Measurements from ENCODE around the gene OR2F1.

Gene OR2F1, protein sequence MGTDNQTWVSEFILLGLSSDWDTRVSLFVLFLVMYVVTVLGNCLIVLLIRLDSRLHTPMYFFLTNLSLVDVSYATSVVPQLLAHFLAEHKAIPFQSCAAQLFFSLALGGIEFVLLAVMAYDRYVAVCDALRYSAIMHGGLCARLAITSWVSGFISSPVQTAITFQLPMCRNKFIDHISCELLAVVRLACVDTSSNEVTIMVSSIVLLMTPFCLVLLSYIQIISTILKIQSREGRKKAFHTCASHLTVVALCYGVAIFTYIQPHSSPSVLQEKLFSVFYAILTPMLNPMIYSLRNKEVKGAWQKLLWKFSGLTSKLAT

DNA sequence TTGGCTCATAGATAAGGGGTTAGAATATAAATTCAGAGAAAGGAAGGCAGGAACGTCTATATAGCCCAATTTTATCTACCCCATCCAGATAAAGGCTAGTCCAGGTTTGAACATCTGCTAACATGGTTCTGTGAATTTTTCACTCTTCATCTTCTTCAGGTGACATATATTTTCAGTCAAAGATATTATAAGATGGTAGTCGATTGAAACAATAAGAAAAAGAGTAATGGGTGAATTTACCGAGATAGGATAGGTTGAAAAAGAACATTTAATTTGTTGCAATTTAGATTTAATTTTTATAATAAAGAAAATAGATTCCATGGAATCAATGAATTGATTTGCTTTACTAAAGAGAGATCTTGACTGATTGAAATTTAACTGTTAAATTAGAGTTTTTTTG lies at the start of gene OR2F1:
Gene OR2F1 (plus strand): TSS at position 301 of the 400 bp plus-strand sequence. CDS start 5,127 bp downstream, outside the sequence.
- Mint-ChIP-seq H3K4me1 (no peaks in the 10 kb centered on the region), H3K27me3 (peaks cover 43% of the 10 kb centered on the region)
- ATAC-seq, result no peak

DNA sequence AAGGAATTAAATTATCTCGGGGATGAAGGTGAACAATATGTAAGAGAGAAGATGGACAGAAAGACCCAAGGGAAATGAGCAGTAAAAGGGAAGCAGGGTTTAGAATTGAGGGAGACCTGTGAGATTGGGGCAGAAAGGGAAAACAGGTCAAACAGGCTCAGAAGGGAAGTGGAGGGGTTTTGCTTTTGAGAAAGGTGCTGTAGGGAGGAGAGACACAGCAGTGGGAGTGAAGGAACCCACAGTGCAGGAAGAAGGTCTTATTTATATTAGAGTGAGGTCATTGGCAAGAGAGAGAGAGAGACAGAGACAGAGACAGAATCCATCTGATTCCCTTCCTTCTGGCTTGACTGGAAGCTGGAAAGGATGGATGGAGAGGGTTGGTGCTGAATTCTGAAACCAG lies 49.1 kb upstream of the OR2F1 start:
- no peaks in the 10 kb centered on the region for H3K27me3 Mint-ChIP-seq
- H3K27ac Mint-ChIP-seq, result peak overlapping the region in 1 of 2 donors; percentile 2
- H3K4me3 Mint-ChIP-seq, result no peak overlapping the region
- ATAC-seq, result no peak
- DNase-seq, result no peak
- H3K4me1 Mint-ChIP-seq, result peaks cover 56% of the 10 kb centered on the region
- no peaks in the 10 kb centered on the region for H3K9me3 Mint-ChIP-seq

More for the DNA sequence above, at the start of gene OR2F1:
- DNase-seq, result no peak
- H3K4me3 Mint-ChIP-seq, result no peak within 1 kb of the TSS
- H3K9me3 Mint-ChIP-seq, result no peaks in the 10 kb centered on the region
- no peak within 1 kb of the TSS for H3K27ac Mint-ChIP-seq

DNA sequence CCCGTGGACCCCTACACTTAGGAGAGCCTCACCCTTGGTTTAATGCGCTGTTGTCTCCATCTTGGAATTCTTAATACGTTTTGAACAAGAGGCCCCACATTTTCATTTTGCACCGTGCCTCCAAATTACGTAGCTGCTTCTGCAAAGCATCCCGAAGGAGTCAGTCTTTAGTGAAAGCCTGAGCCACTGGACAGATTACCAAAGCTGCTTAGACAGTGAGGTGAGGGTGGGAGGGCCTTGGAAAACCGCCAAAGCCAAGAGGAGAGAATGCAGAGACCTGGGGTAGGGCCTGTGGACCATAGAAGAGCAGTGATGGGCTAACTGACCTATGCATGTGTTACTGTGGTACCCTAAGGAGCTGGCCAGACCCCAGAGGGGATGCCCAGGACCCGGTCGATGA lies 48.5 kb upstream of the OR2F1 start:
- H3K27ac Mint-ChIP-seq, result no peak overlapping the region
- H3K4me1 Mint-ChIP-seq, result peaks cover 56% of the 10 kb centered on the region
- H3K4me3 Mint-ChIP-seq, result no peak overlapping the region
- DNase-seq, result no peak
- no peaks in the 10 kb centered on the region for H3K27me3 Mint-ChIP-seq
- no peaks in the 10 kb centered on the region for H3K9me3 Mint-ChIP-seq
- no peak for ATAC-seq

DNA sequence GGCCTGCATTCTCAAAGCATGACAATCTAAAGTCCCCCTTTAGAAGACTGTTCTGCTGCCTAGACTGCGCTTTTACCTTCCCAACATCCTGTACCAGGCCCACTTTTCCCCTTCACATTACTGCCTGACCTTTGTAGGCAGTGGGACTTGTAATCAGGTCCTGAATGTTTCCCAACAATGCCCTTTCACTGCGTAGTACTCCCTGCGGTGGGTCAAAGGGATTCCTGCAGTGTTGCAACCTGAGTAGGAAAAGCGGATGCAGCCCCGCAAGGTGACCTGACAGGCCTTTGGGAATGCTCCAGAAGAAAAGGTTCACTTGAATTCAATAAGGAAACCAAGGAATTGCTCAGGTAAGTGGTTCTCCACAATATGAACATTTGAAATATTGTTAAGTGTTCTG lies 47.7 kb upstream of the OR2F1 start:
- no peak overlapping the region for H3K27ac Mint-ChIP-seq

DNA sequence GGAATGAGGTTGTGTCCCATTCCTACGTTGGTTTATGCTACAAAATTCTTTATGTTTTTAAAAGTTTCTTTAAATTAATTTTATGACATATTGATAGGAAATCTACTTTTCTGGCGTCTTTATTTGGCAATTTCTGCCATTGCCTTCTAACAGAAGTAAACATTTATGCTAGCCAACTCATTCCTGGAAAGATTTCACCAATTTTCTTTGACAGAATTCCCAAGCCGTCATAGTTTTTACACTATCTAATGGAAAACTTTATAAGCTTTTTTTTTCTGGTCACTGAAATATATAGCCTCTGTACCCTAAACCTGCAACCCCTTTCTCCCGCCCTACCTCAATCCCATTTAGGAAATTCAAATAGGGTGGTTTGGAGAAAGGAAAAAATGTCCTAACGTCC lies 46.5 kb upstream of the OR2F1 start:
- Mint-ChIP-seq H3K27ac (no peak overlapping the region), H3K9me3 (no peaks in the 10 kb centered on the region), H3K4me1 (peaks cover 45% of the 10 kb centered on the region), H3K27me3 (no peaks in the 10 kb centered on the region), H3K4me3 (no peak overlapping the region)
- no peak for DNase-seq
- ATAC-seq, result no peak

More for the DNA sequence above, 47.7 kb upstream of the OR2F1 start:
- no peak for ATAC-seq
- DNase-seq, result no peak
- no peaks in the 10 kb centered on the region for H3K27me3 Mint-ChIP-seq
- H3K9me3 Mint-ChIP-seq, result no peaks in the 10 kb centered on the region
- H3K4me3 Mint-ChIP-seq, result peak overlapping the region in 1 of 2 donors; percentile 9
- peaks cover 55% of the 10 kb centered on the region for H3K4me1 Mint-ChIP-seq

DNA sequence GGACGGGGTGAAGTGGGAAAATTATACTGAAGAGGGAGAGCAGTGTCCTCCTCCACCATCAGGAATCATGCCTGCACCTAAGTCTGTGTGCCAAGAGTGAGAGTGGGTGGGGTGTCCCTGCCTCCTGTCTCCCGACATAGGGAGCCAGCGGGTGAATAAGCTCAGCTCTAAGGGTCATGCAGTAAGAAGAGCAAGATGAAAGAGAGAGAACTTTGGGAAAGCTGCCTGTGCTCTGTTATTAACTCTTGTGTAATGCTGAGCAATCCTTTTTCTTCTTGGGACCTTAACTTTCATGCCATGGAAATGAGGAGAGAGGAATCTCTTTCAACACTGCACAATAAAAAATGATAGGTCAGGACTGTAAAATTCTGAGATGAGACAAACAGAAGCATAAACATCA lies 44.8 kb upstream of the OR2F1 start:
- no peaks in the 10 kb centered on the region for H3K27me3 Mint-ChIP-seq
- no peak for DNase-seq
- H3K27ac Mint-ChIP-seq, result peak overlapping the region in 1 of 2 donors; percentile 77
- H3K9me3 Mint-ChIP-seq, result no peaks in the 10 kb centered on the region
- no peak for ATAC-seq
- peaks cover 43% of the 10 kb centered on the region for H3K4me1 Mint-ChIP-seq
- no peak overlapping the region for H3K4me3 Mint-ChIP-seq

DNA sequence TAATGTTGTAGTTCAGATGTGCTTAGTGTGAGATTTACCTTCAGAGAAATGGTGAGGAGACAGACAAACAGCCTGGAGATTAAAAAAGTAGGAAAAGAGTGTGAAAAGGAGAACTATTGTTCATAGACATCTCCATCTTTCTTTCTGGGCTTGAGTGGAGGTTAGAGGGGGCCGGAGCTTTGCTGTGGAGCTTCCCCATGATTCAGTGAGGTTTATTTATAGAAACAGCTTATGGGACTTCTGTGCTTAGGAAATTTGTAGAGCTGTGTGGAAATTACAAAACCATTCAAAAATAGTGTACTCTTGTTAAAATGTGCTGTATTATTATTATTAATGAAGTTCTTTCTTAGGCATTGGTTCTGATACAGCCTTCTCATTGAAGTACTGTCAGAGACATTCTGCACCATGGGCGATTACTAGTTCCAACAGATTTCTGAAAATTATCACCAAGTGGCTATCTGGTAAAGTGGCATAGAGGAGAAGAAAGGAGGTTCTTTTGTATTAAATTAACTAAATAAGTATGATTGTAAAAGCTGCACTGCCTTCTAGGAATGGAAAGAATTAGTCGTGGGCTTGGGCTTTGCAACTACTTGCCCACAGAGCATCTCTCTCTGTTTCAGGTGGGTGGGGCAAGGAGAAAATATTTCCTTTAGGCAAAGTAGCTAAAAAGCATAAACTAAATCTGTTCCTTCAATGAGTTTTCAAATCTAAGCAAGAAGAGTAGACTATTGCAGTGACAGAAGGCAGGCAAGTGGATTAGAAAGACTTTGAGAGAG lies 44.0 kb upstream of the OR2F1 start:
- H3K27me3 Mint-ChIP-seq, result no peaks in the 10 kb centered on the region
- H3K27ac Mint-ChIP-seq, result peak overlapping the region in 1 of 2 donors; percentile 89
- peak overlapping the region in 1 of 2 donors; percentile 20 for H3K4me3 Mint-ChIP-seq
- peaks cover 36% of the 10 kb centered on the region for H3K4me1 Mint-ChIP-seq
- H3K9me3 Mint-ChIP-seq, result no peaks in the 10 kb centered on the region
- DNase-seq (no peak), ATAC-seq (peak; percentile 64)

DNA sequence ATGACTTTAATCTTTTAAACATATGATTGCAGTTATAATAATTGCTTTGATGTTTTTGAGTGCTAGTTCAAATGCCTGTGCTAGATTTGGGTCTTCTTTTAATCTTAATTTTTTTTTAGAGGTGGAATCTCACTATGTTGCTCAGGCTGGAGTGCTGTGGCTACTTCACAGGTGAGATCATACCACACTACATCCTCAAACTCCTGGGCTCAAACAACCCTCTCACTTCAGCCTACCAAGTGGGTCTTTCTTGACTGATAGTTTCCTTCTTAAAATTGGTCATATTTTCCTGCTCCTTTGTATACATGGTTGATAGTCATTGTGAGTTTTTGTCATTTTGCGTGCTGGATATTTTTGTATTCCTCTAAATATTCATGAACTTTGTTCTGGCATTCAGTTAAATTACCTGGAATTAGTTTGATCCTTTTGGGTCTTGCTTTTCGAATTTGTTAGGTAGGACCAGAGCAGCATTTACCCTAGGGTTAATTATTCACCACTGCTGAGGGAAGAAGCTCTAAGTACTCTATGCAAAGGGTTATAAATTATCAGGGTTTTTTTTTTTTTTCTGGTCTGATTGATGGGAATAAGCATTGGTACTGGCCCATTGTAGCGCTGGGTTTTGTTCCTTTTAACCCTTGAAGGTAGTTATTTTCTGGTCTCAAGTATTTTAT lies 40.6 kb upstream of the OR2F1 start:
- no peaks in the 10 kb centered on the region for H3K9me3 Mint-ChIP-seq
- DNase-seq, result no peak
- peak; percentile 37 for ATAC-seq
- peaks cover 16% of the 10 kb centered on the region for H3K27me3 Mint-ChIP-seq
- peaks cover 25% of the 10 kb centered on the region for H3K4me1 Mint-ChIP-seq
- H3K27ac Mint-ChIP-seq, result no peak overlapping the region
- H3K4me3 Mint-ChIP-seq, result no peak overlapping the region

DNA sequence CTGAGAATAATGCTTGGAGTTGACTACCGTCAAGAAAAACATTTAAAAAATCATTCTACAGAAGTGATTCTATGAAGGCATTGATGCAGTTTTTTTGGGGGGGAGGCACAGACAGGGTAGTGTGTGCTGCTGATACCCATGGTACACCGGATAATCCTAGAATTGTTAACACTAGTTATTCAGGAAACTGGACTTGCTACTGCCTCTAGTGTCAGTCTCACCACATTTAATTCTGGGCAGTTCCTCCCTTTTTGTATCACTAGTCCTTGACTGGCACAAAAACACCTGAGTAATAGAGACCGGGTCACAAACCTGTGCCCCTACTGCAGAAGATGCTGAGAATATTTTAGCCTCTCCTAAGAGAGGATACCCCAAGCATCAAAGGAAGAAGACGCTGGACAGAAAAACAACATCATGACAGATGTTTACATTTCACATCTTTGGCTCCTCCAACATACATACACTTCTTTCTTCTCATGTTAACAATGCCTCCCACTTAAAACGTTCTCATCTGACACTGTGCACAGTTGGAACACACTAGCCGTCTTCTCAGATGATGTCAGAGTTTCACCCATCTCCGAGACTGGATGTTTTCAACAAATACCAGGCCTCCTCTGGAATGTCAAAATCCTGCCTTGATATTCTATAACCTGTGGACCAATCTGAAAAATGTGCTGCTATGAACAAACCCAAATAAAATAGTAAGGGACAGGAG lies 39.5 kb upstream of the OR2F1 start:
- Mint-ChIP-seq H3K27ac (no peak overlapping the region), H3K9me3 (no peaks in the 10 kb centered on the region), H3K4me1 (peaks cover 20% of the 10 kb centered on the region), H3K27me3 (peaks cover 26% of the 10 kb centered on the region), H3K4me3 (no peak overlapping the region)
- DNase-seq (no peak), ATAC-seq (no peak)

DNA sequence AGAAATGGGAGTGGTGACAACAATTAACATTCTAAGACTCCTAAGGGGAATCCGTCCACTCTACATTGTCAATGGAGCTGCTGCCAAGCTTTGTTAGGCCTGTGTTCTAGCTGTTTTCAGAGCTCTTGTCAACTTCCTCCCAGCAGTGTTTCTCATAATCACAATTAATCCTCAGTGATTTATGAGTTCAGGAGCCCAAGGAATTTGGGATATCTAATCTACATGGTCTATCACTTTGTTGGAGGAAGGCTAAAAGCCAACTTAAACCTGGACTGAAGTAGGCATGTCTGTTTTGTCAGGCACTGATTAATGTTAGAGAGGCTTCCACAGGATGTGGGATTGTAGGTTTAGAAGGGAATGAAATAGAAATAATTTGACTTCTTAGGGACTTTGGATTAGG lies 29.8 kb upstream of the OR2F1 start:
- Mint-ChIP-seq H3K27ac (no peak overlapping the region), H3K9me3 (no peaks in the 10 kb centered on the region), H3K27me3 (peaks cover 29% of the 10 kb centered on the region), H3K4me1 (peaks cover 9% of the 10 kb centered on the region), H3K4me3 (no peak overlapping the region)
- no peak for ATAC-seq
- no peak for DNase-seq

DNA sequence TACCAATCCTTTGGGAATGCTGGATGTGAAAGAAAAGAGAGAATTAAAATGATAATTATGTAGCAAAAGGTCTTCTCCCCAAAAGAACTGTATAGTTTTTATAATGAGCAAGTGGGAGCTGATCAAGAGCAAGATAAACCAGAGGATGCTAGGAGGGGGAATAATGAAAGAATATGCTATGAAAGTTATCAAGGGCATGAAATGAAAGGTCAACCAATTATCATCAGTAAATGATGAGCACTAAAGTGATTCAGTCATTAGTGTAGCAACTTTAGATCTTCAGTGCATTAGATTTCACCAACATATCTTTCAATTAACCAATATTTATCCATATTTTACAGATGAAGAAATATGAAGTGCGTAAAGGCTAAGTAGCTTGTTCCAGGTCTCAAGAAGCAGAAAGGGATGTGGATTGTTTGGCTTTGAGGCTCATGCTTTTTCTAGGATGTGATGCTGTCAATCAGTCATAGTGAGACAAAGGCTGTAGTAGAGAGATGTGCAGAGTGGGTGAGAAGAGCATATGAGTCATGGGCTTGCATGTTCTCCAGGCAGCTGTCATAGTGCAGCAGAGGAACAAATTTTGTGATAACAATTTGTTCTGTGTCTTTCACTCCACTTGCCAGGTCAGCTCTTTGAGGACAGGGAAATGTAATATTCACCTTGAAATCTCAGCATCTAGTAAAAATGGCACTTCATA lies 25.3 kb upstream of the OR2F1 start:
- peaks cover 7% of the 10 kb centered on the region for H3K27me3 Mint-ChIP-seq
- ATAC-seq, result peak; percentile 100
- peaks cover 9% of the 10 kb centered on the region for H3K4me1 Mint-ChIP-seq
- no peak overlapping the region for H3K27ac Mint-ChIP-seq
- peak in 1 of 2 donors; percentile 26 for DNase-seq
- no peak overlapping the region for H3K4me3 Mint-ChIP-seq
- peaks cover 6 to 8% of the 10 kb centered on the region in 2 donors for H3K9me3 Mint-ChIP-seq

DNA sequence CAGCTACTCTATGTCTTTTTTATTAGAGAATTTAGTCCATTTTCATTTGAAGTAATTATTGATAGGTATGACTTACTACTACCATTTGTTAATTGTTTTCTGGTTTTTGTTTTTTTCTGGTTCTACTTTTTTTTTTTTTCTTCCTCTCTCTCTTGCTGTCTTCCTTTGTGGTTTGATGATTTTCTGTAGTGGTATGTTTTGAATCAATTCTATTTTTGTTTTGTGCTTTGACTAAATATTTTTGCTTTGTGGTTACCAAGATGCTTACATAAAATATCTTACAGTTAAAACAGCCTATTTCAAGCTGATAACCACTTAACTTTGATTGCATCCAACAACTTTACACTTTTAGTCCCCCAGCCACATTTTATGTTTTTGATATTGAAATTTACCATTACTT lies 22.9 kb upstream of the OR2F1 start:
- Mint-ChIP-seq H3K4me3 (no peak overlapping the region), H3K4me1 (peaks cover 9% of the 10 kb centered on the region), H3K9me3 (peaks cover 6 to 25% of the 10 kb centered on the region in 2 donors), H3K27me3 (peaks cover 11% of the 10 kb centered on the region), H3K27ac (no peak overlapping the region)
- DNase-seq (no peak), ATAC-seq (no peak)

DNA sequence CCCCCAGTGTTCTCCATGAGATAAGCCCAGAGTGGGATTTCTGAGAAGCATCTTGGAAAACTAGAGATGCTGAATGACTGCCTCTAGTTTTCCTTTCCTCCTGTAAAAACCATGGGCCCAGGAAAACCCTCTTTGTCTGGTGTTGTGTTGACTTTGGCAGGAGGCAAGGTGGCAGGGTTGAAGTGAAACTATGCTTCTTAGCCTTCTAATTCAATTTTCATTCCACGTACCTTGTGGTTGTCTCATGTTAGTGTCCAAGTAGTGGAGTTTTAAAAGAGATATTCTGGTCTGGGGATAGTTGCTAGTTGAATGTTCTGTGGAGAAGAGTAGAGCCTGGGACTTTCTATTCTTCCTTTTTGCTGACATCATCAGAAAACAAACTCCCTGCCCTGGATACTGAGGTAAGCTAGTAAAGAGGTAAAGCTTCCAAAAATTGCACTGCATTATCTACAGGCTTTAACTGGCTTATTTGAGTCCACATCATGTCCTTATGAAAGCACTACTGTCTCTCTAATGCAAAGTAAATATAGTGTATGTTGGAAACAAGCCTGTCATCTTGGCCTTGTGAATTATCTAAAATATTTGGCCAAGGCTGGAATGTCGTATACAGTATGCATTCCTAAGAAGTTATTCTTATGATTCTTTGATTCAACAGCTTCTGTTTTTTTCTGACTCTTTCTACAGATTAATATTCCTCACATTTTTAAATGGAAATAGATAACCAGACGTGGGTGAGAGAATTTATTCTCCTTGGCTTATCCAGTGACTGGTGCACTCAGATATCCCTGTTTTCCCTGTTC lies 19.9 kb upstream of the OR2F1 start, which contains the start of gene OR2F2:
Gene OR2F2 (plus strand): TSS at position 708 of the 800 bp plus-strand sequence. CDS start 0 bp downstream, at position 708.
- no peaks in the 10 kb centered on the region for H3K4me1 Mint-ChIP-seq
- peaks cover 11% of the 10 kb centered on the region for H3K27me3 Mint-ChIP-seq
- ATAC-seq (no peak), DNase-seq (no peak)
- no peak within 1 kb of the TSS for H3K4me3 Mint-ChIP-seq
- H3K27ac Mint-ChIP-seq, result no peak within 1 kb of the TSS
- peaks cover 6 to 25% of the 10 kb centered on the region in 2 donors for H3K9me3 Mint-ChIP-seq

Measured in stimulated activated naive CD8-positive, alpha-beta T cell treated with anti-CD3 and anti-CD28 coated beads, Interleukin-15, amount 100 ng/mL, for 72 hours (primary cell).